Loucy (cell line): Measurements from ENCODE around the gene RRP8.

Source experiments
- CTCF ChIP-seq: fragments of 200-600 bp; sonication (generic); conservative IDR thresholded peaks from 2 replicates; pipeline ENCODE4 v1.5.1; 2014; ENCODE audit warnings: mild to moderate bottlenecking, antibody characterized with exemption, low read length
- EZH2phosphoT487 ChIP-seq: fragments of 200-600 bp; IDR thresholded peaks from 2 replicates; pipeline ENCODE4 v1.6.1; 2018; ENCODE audit warnings: antibody characterized with exemption, mild to moderate bottlenecking, moderate library complexity, borderline replicate concordance

DNA sequence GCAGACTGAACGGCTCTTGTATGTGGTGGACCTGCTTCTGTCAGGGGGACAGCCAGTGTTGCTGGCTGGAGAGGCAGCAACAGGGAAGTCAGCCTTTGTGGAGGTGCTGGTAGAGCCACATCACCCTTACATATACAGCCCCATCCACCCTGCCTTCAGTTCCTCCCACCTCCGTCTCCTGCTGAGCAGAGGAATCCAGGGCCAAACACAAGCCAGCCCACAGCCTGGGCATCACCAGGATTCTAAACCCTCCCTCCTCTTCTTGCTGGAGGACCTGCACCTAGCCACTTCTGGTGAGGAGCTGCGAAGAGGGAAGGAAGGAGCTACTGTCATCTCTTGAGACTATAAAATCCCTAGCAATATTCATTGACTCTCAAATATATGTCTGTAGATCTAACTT is 54.8 kb downstream of the RRP8 start:
- TF ChIP-seq CTCF (no peak), EZH2phosphoT487 (no peak)
